GM23338 (cell line): ENCODE results near the gene MAPRE3. TPM values are rescaled to one million over a fixed set of nuclear protein-coding genes. Genes with fewer than 3 reads are reported as not detected.

Experiments used
- ATAC-seq: fragments of 200-7000 bp; cut with Tn5 transposase; 3 replicates; pipeline ENCODE4 v1.9.1; 2020
- DNase-seq: peaks from one replicate; pipeline ENCODE4 v3.0.0-alpha.2; 2015; ENCODE audit warnings: low spot score
- H2AFZ ChIP-seq: fragments of 200-600 bp; sonication (generic); 2 replicates; pipeline ENCODE4 v1.8.0; 2016; ENCODE audit warnings: antibody characterized with exemption, mild to moderate bottlenecking, moderate library complexity
- H3F3A ChIP-seq: fragments of 200-600 bp; sonication (generic); replicated peaks from 2 replicates; pipeline ENCODE4 v1.8.0; 2017; ENCODE audit warnings: antibody characterized with exemption, mixed run types, low read depth
- H3K27ac ChIP-seq: fragments of 200-600 bp; sonication (generic); 2 replicates; pipeline ENCODE4 v1.6.1; 2016; ENCODE audit warnings: low read depth
- H3K27me3 ChIP-seq: fragments of 200-600 bp; sonication (generic); 2 replicates; pipeline ENCODE4 v1.8.0; 2016; ENCODE audit warnings: mild to moderate bottlenecking, mixed run types, moderate library complexity; ENCODE audit not compliant: insufficient read depth
- H3K36me3 ChIP-seq: fragments of 200-600 bp; sonication (generic); 2 replicates; pipeline ENCODE4 v1.8.0; 2016; ENCODE audit warnings: mild to moderate bottlenecking; ENCODE audit not compliant: insufficient read depth
- H3K4me1 ChIP-seq: fragments of 200-600 bp; sonication (generic); 2 replicates; pipeline ENCODE4 v1.8.0; 2016; ENCODE audit warnings: mild to moderate bottlenecking, moderate library complexity; ENCODE audit not compliant: insufficient read depth
- H3K4me2 ChIP-seq: fragments of 200-600 bp; sonication (generic); 2 replicates; pipeline ENCODE4 v1.7.1; 2017; ENCODE audit warnings: mixed run types
- H3K4me3 ChIP-seq: fragments of 200-600 bp; sonication (generic); 2 replicates; pipeline ENCODE4 v1.6.1; 2016; ENCODE audit warnings: mixed run types
- H3K79me2 ChIP-seq: fragments of 200-600 bp; sonication (generic); replicated peaks from 2 replicates; pipeline ENCODE4 v1.8.0; 2017; ENCODE audit warnings: mild to moderate bottlenecking; ENCODE audit not compliant: insufficient read depth
- H3K9me2 ChIP-seq: fragments of 200-600 bp; sonication (generic); 2 replicates; pipeline ENCODE4 v1.8.0; 2017; ENCODE audit not compliant: insufficient read depth
- H4K20me1 ChIP-seq: fragments of 200-600 bp; sonication (generic); replicated peaks from 2 replicates; pipeline ENCODE4 v1.8.0; 2017; ENCODE audit warnings: mild to moderate bottlenecking; ENCODE audit not compliant: insufficient read depth
- H3K27ac Mint-ChIP-seq: 2 replicates; pipeline ENCODE4 v1.8.0; 2020; ENCODE audit warnings: inconsistent platforms, mild to moderate bottlenecking, moderate library complexity, mixed read lengths
- H3K27me3 Mint-ChIP-seq: 3 replicates; pipeline ENCODE4 v1.8.0; 2022; ENCODE audit warnings: low read depth, mild to moderate bottlenecking, moderate library complexity, mixed read lengths, inconsistent platforms; ENCODE audit not compliant: insufficient read depth, poor library complexity
- H3K36me3 Mint-ChIP-seq: 3 replicates; pipeline ENCODE4 v1.8.0; 2021; ENCODE audit warnings: low read depth, mild to moderate bottlenecking, inconsistent platforms, moderate library complexity, mixed read lengths
- H3K4me1 Mint-ChIP-seq: 3 replicates; pipeline ENCODE4 v1.8.0; 2020; ENCODE audit warnings: mild to moderate bottlenecking, inconsistent platforms, mixed read lengths
- H3K4me3 Mint-ChIP-seq: 3 replicates; pipeline ENCODE4 v1.8.0; 2021; ENCODE audit warnings: moderate library complexity, mild to moderate bottlenecking, inconsistent platforms, mixed read lengths
- H3K9me3 Mint-ChIP-seq: 3 replicates; pipeline ENCODE4 v1.8.0; 2020; ENCODE audit warnings: moderate library complexity, mild to moderate bottlenecking, inconsistent platforms, mixed read lengths
- CREB1 ChIP-seq: fragments of 250-450 bp; sonication (Bioruptor Pico); IDR thresholded peaks from 2 replicates; pipeline ENCODE4 v1.5.0; 2020; ENCODE audit warnings: low read depth, mild to moderate bottlenecking, moderate library complexity
- CTCF ChIP-seq, 2 experiments: fragments of 200-600 bp in 1 of 2; sonication (generic) in 1 of 2; conservative IDR thresholded peaks; 2 replicates each; pipeline versions ENCODE4 v1.5.1 to v1.6.1; 2016 to 2017; ENCODE audit warnings: antibody characterized with exemption in 2 of 2, low read depth in 2 of 2, mild to moderate bottlenecking in 2 of 2, moderate library complexity in 1 of 2
- ETS1 ChIP-seq: IDR thresholded peaks from 2 replicates; pipeline ENCODE4 v1.6.1; 2016; ENCODE audit warnings: antibody characterized with exemption
- EZH2 ChIP-seq: fragments of 200-600 bp; sonication (generic); IDR thresholded peaks from one replicate; pipeline ENCODE4 v1.8.0; 2017; ENCODE audit warnings: antibody characterized with exemption, mild to moderate bottlenecking, low read depth; ENCODE audit not compliant: unreplicated experiment
- EZH2phosphoT487 ChIP-seq: fragments of 200-600 bp; sonication (generic); IDR thresholded peaks from one replicate; pipeline ENCODE4 v1.8.1; 2018; ENCODE audit warnings: antibody characterized with exemption; ENCODE audit not compliant: unreplicated experiment
- JUNB ChIP-seq: IDR thresholded peaks from one replicate; pipeline ENCODE4 v1.6.1; 2016; ENCODE audit warnings: antibody characterized with exemption; ENCODE audit not compliant: unreplicated experiment
- POLR2AphosphoS5 ChIP-seq: IDR thresholded peaks from 2 replicates; pipeline ENCODE4 v1.6.1; 2016; ENCODE audit warnings: antibody characterized with exemption, low read depth
- REST ChIP-seq: IDR thresholded peaks from one replicate; pipeline ENCODE4 v1.6.1; 2018; ENCODE audit warnings: antibody characterized with exemption; ENCODE audit not compliant: unreplicated experiment
- STAT1 ChIP-seq: IDR thresholded peaks from one replicate; pipeline ENCODE4 v1.6.1; 2016; ENCODE audit warnings: antibody characterized with exemption; ENCODE audit not compliant: unreplicated experiment
- ZNF114 ChIP-seq: fragments of 250-450 bp; sonication (Bioruptor Pico); IDR thresholded peaks from 2 replicates; pipeline ENCODE4 v1.5.0; 2020; ENCODE audit warnings: mild to moderate bottlenecking, moderate library complexity
- ZNF462 ChIP-seq: fragments of 250-450 bp; sonication (Bioruptor Pico); IDR thresholded peaks from 2 replicates; pipeline ENCODE4 v1.5.0; 2020; ENCODE audit warnings: mild to moderate bottlenecking, moderate library complexity
- polyA plus RNA-seq: library from polyadenylated mRNA; unstranded; fragments of >200 nt; fragmentation: Nextera tagmentation; extraction: Ambion mirVana; gene quantifications from 2 replicates; pipeline ENCODE4 v1.2.1, GENCODE V29; 2016
- total RNA-seq: library from RNA; depleted of rRNA; stranded (reverse); fragments of >200 nt; shearing (Covaris generic); gene quantifications from 2 replicates; pipeline ENCODE4 v1.2.3, GENCODE V29; 2014

Gene MAPRE3
- total and polyA plus RNA-seq, 2 experiments from 2014 or later: 3.3 to 4.5 TPM

GRCh38 chr2:27058210-27058609, 87.8 kb downstream of the MAPRE3 start:
- H3K27me3 Mint-ChIP-seq: peaks cover 3% of the 10 kb centered on the region
- H3K4me1 Mint-ChIP-seq: no peaks in the 10 kb centered on the region; the same call in 2 of the 3 replicates
- peaks cover 9% of the 10 kb centered on the region; the same call in 1 of the 2 replicates for H3F3A ChIP-seq
- no peak for TF ChIP-seq EZH2phosphoT487
- TF ChIP-seq CTCF (conservative IDR thresholded peaks at IDR 0.05; ENCODE audit: low read depth in 2 of 2): no peak
- TF ChIP-seq POLR2AphosphoS5: no peak
- no peak for TF ChIP-seq EZH2
- TF ChIP-seq JUNB: no peak
- TF ChIP-seq CREB1 (CRISPR knock-in tag): no peak
- TF ChIP-seq REST: no peak
- no peak for TF ChIP-seq ZNF114 (CRISPR knock-in tag)
- TF ChIP-seq ZNF462: no peak
- no peak for TF ChIP-seq STAT1
- TF ChIP-seq ETS1: no peak
- peaks cover 15% of the 10 kb centered on the region for H3K36me3 ChIP-seq
- no peaks in the 10 kb centered on the region; the same call in none of the 2 replicates for H4K20me1 ChIP-seq
- no peak overlapping the region for H2AFZ ChIP-seq
- H3K9me3 Mint-ChIP-seq: no peaks in the 10 kb centered on the region
- DNase-seq (no peak), ATAC-seq (no peak)
- H3K27ac ChIP-seq: no peak overlapping the region
- no peak overlapping the region for H3K4me3 ChIP-seq
- H3K27ac Mint-ChIP-seq: no peak overlapping the region
- H3K9me2 ChIP-seq: no peaks in the 10 kb centered on the region
- H3K27me3 ChIP-seq: no peaks in the 10 kb centered on the region
- H3K4me3 Mint-ChIP-seq: no peak overlapping the region
- peaks cover 43% of the 10 kb centered on the region for H3K36me3 Mint-ChIP-seq
- no peak overlapping the region for H3K4me2 ChIP-seq
- no peaks in the 10 kb centered on the region for H3K4me1 ChIP-seq
- no peaks in the 10 kb centered on the region for H3K79me2 ChIP-seq
